NCI-H2196 (cell line): ENCODE measurements around the gene DVL2.

Experiments used
- DNase-seq: peaks from one replicate; lab custom pipeline; 2025; ENCODE audit not compliant: unreplicated experiment; lab: John Stamatoyannopoulos, UW

Gene DVL2

DNA sequence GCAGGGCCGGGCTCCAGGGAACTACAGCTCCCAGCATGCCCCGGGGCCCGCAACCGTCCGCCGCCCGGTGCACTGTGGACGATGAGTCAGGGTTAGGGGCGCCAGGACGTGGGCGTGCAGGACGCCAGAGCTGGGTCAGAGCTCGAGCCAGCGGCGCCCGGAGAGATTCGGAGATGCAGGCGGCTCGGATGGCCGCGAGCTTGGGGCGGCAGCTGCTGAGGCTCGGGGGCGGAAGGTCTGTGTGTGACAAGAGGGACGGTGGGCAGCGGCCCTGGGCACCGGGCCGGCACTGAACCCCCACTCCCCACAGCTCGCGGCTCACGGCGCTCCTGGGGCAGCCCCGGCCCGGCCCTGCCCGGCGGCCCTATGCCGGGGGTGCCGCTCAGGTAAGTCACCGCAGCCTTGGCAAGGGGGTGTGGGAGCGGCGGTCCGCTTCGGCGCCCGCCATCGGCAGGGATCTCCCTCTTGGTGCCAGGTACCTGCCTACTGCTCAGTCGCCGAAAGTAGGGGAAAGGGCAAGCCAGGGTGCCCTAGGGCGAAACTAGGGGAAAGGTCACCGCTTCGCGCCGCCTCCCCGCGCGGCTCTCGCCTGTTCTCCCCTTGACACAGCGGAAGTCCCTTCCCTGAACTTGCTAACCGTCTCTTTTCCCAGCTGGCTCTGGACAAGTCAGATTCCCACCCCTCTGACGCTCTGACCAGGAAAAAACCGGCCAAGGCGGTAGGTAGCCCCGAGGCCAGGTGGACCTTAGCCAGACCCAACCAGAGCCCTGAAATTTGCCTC is 14.3 kb downstream of the DVL2 start, which contains the start of the genes ACADVL and DLG4:
TSS of gene ACADVL (plus strand) at position 127 of the 781 bp plus-strand sequence. CDS start at position 174, 47 bp downstream.
TSS of gene DLG4 (minus strand) at position 25 of the 781 bp plus-strand sequence.
- peak; percentile 56 for DNase-seq

DNA sequence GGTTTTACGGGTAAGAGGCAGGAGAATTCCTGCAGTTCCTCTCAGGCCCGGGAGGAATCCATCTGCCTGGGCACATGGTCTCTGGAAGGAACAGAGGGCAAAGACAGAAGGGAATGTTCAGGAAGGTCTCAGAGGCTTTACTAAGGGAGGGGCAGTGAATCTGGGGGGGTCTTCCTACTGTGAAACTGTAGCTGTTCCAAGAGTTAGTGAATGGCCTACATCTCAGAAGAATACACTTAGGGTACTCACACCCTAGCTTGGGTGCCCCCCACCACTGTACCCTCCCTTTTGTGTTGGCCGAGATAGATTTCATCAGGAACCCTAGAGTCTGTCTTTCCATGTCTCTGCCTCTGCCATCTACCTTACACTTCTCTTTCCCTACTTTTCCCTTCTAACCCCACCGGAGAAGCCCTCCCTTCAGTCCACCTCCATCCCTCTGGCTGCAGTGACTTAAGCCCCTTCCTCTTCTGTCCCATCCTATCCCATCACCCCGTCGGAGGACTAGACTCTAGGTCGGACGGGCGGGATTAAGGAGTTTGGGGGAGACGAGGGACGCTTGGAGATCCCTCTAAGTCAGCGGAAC is 15.0 kb downstream of the DVL2 start:
- no peak for DNase-seq

DNA sequence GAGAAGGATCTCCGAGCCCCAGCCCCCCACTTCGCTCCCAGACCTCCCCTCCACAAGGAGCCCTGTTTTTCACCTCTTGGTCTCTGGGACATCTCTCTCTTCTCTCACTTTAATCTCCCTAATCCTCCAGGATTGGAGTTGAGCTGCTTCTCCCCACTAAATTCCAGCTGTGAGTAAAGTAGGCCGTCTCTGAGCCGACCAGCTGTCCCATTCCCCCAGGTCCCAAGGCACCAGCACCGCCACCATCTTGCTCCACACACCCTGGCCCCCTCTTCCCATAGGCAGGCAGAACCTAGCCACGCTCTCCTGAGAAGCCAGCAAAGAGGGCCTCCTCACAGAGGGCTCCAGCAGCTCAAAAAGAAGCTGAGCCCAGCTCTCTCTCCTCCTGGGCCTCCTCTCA is 15.6 kb downstream of the DVL2 start:
- no peak for DNase-seq

- DNase-seq: no peak
These were observed 16.2 kb downstream of the DVL2 start for GRCh38 chr17:7218166-7218565.

DNA sequence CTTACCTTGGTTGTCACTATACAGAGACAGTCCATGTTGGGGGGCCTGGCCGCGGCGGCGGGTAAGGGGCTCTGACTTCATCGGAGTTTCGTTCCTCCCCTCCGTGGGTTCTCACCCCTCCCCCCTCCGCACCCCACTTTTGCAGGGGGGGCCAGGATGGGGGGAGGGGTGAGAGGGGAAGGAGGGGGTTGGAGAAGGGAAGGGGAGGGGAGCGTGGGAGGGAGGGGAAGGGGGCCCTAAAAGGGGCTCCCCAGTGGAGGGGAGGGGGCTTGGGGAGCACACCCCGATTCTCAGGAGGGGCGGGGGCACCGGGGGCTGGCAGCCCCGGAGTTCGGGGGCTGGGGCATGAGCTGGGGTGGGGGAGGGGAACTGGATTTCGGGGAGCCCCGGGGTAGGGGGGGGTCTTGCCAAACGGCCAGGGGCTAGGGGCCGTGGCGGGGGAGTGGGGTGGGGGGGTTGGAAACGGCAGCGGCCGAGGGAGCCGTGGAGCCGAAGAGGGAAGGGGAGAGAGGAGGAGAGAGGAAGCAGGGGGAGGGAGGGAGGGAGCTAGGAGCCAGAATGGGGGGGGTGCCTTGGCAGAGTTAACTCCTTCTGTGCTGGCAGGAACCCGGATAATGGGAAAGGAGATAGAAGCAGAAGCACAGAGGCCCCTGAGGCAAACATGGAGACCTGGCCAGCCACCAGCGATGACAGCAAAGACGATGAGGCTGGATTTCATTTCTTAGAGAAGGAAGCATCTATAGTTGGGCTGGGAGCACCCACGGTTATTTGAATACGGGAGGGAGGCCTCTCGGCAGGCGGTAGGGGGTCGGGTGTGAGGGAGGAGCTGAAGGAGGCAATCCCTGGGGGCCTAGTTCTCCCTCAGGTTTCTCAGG is 17.0 kb downstream of the DVL2 start:
- peak; percentile 11 for DNase-seq

- no peak for DNase-seq
These were observed 17.8 kb downstream of the DVL2 start for GRCh38 chr17:7216242-7217112.

DNA sequence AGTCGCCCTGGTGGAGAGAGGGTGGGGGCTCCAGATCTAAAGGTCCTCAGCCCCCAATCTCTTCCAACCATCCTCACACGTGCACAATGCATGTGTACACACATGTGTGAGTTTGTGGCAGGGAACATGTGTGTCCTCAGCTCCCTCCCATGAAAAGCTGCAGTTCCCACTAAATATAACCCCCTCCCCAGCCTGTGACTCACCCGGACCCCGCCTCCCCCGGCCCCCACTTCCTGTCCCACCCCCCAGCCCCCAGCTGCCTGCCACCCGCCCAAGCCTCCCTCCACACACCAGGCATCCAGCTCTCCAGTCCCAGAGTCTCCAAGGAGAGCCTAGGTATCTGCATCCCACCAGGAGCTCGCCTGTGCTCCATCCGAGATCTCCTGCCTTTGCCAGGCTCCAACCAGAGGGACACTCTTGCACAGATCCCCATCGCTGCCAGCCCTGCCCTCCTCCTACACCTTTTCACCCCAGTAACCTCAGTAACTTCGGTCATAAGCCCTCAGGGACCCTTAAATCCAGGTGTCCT is 18.6 kb downstream of the DVL2 start:
- no peak for DNase-seq

- no peak for DNase-seq
These were observed 19.1 kb downstream of the DVL2 start for GRCh38 chr17:7215136-7215638.

GRCh38 chr17:7214300-7215135 is 19.8 kb downstream of the DVL2 start:
- peak; percentile 94 for DNase-seq

GRCh38 chr17:7213895-7214299 is 20.4 kb downstream of the DVL2 start:
- peak; percentile 85 for DNase-seq

DNA sequence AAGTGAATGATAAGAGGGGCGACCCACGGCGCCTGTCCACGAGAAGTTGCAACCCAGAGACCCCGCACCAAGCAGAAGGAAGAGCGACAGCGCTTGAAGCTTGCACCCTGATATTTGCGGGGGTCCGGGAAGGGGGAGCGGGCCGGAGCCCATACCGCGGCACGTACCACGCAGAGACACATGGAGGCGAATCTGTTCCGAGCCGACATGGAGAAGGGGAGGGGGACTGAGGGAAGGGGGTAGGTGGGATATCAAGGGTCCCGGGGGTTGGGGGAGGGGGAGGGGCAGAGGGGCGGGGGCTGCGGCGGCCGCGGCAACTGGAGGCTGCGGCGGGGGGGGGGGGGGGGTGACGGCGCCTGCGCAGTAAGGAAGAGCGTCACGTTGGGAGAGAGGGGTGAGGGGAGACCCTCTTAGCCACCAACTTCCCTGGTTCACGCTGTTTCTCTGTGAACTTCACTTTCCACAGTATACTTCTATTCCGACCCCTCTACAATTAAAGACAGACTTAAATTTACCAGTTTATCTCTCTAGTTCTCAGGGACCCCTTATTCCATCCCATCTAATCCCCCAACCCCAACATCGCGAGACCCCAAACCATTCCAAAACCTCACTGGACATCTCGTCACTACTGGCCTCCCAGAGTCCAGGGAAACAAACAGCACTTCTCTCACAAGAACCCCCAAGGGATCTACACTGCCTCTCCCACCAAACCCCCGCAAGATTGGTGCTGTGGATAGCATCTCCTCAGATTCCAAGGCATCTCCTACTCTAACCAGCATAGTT is 22.6 kb downstream of the DVL2 start:
- DNase-seq: no peak

DNA sequence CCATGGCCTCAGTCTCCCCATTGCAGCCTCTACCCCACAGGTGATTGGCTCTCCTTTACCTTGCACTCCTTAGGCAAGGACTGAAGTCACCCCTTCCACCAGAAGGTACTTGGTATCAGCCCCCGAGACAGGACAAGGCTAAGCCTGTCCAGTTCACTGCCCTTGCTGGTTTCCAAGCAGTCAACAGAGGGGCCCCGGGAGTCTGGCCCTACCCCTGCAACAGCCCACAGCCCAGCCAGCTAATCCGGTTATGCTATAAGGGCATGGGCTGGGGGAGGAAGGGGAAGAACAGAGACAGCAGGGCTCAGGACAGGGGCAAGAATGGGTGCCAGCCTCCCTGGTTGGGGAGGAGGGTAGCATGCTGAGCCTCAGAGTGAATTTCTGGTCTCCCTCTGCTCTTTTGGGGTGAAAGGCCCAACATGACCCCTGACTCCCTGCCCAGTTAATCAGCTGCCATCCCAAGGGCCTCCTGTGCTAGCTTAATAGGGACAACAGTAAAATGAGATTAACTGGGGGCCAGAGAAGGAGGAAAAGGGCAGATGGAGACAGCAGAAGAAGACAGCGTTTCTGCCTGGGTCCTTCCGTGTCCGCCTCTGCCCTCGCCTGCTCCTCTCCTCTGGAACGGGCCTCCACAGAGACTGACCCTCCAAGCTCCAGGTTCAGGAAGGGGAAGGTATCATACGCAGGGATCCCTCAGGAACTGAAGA is 25.4 kb downstream of the DVL2 start:
- no peak for DNase-seq

DNA sequence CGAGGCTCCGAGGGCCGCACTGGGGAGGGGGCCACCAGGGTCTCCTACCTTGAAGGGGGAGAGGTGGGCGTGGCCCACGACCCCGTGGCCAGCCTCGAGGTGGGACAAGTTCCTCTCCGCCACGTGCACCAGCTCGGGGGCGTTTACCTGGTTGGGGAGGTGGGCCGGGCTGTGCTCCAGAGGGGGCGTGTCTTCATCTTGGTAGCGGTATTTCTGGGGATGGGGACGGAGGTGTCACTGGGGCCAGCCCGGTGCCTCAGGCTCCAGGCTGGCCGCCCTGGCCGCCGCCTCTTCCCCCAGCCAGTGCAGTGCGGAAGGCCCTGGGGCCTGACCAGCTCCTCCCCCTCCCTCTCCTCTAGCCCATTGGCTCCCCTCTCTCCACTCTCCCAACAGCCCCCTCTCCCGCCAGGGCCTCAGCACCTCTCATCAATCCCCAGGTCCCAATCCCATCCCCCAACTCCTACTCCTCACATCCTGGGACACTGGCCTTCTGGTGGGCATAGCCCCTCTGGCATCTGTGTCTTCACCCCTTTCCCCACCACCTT is 26.2 kb downstream of the DVL2 start:
- DNase-seq: no peak

GRCh38 chr17:7207120-7208001 is 27.0 kb downstream of the DVL2 start:
- DNase-seq: no peak

DNA sequence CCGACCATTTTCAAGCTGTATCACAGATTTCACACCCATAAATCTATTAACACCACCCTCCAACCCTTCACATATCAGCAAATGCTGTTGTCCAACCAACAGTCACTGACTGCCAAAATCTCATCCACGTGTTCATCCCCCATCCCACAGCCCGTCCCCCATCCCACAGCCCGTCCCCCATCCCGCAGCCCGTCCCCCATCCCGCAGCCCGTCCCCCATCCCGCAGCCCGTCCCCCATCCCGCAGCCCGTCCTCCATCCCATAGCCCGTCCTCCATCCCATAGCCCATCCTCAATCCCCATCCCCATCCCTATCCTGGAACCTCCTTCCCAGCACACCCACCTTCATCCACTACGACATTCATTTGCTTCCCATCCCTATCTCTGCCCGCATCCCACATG is 28.8 kb downstream of the DVL2 start:
- DNase-seq: no peak

DNA sequence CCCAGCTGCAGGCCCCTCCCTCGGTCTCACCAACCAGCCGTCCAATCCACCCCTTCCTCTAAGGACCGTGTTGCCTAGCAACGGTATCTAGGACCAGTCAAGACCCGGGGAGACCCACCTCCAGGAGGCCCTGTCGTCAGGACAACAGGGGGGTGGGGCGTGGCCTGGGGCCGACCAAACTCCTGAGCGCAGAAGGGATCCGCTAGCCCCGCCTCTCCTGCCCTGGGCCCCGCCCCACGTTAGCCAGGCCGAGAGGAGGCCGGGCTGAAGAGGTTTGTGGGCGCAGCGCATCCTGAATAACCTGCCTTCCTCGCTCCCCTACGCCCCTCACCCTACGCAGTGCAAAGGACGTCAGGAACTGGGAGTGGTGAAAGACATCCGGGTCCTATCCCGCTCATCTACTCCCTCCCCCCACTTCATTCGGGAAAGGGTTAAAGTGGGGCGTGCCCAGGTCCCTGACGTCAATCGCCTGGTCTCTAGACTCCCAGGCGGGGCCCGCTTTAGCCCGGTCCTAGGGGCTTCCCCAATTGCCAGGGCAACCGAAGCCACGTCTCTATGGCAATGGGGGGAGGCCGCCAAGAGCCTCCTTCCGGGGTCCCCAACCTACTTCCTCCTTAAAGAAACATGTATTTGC is 29.4 kb downstream of the DVL2 start:
- DNase-seq: peak; percentile 81
